WTC11 (cell line): ENCODE measurements around the gene CTDSPL.

ENCODE experiments used
- CREB1 ChIP-seq: sonication (generic); formaldehyde crosslinking; IDR thresholded peaks from 2 replicates; pipeline ENCODE4 v1.8.0; 2023; ENCODE audit warnings: mild to moderate bottlenecking, missing genetic modification reagents
- IRF2 ChIP-seq: sonication (generic); formaldehyde crosslinking; IDR thresholded peaks from 2 replicates; pipeline ENCODE4 v1.8.0; 2022; ENCODE audit warnings: low read depth, missing genetic modification reagents, borderline replicate concordance
- MAX ChIP-seq: sonication (generic); formaldehyde crosslinking; IDR thresholded peaks from 2 replicates; pipeline ENCODE4 v1.8.0; 2022; ENCODE audit warnings: mild to moderate bottlenecking, missing genetic modification reagents
- MLX ChIP-seq: sonication (generic); formaldehyde crosslinking; IDR thresholded peaks from 2 replicates; pipeline ENCODE4 v1.8.1; 2023; ENCODE audit warnings: mild to moderate bottlenecking, missing genetic modification reagents, moderate library complexity
- NR1H2 ChIP-seq: sonication (generic); formaldehyde crosslinking; IDR thresholded peaks from 2 replicates; pipeline ENCODE4 v1.9.0; 2021; ENCODE audit warnings: mild to moderate bottlenecking, moderate library complexity, missing genetic modification reagents
- NR2C2 ChIP-seq: sonication (generic); formaldehyde crosslinking; IDR thresholded peaks from 2 replicates; pipeline ENCODE4 v1.8.0; 2022; ENCODE audit warnings: mild to moderate bottlenecking, missing genetic modification reagents
- SMAD3 ChIP-seq: sonication (generic); formaldehyde crosslinking; IDR thresholded peaks from 2 replicates; pipeline ENCODE4 v1.8.0; 2022; ENCODE audit warnings: missing genetic modification reagents, mild to moderate bottlenecking, borderline replicate concordance
- SP1 ChIP-seq: sonication (generic); formaldehyde crosslinking; conservative IDR thresholded peaks from 2 replicates; pipeline ENCODE4 v1.8.1; 2022; ENCODE audit warnings: missing genetic modification reagents
- TP53 ChIP-seq: sonication (generic); formaldehyde crosslinking; IDR thresholded peaks from 2 replicates; pipeline ENCODE4 v1.8.1; 2023; ENCODE audit warnings: mild to moderate bottlenecking, missing genetic modification reagents
- ZNF532 ChIP-seq: fragments of 250-450 bp; sonication (Bioruptor Pico); IDR thresholded peaks from 2 replicates; pipeline ENCODE4 v1.9.0; 2021; ENCODE audit warnings: mild to moderate bottlenecking, borderline replicate concordance
- ZSCAN18 ChIP-seq: fragments of 250-450 bp; sonication (Bioruptor Pico); IDR thresholded peaks from 2 replicates; pipeline ENCODE4 v2.1.2; 2022; ENCODE audit warnings: mild to moderate bottlenecking, moderate library complexity
- TF ChIP-seq, protein P1 (sequence below): sonication (generic); formaldehyde crosslinking; IDR thresholded peaks from 2 replicates; pipeline ENCODE4 v1.8.0; 2022; ENCODE audit warnings: mild to moderate bottlenecking, missing genetic modification reagents
- TF ChIP-seq, protein P2 (sequence below): sonication (generic); formaldehyde crosslinking; IDR thresholded peaks from 2 replicates; pipeline ENCODE4 v1.8.1; 2023; ENCODE audit warnings: mild to moderate bottlenecking, missing genetic modification reagents
- TF ChIP-seq, protein P3 (sequence below): sonication (generic); formaldehyde crosslinking; IDR thresholded peaks from 2 replicates; pipeline ENCODE4 v1.8.0; 2022; ENCODE audit warnings: mild to moderate bottlenecking, missing genetic modification reagents

DNA sequence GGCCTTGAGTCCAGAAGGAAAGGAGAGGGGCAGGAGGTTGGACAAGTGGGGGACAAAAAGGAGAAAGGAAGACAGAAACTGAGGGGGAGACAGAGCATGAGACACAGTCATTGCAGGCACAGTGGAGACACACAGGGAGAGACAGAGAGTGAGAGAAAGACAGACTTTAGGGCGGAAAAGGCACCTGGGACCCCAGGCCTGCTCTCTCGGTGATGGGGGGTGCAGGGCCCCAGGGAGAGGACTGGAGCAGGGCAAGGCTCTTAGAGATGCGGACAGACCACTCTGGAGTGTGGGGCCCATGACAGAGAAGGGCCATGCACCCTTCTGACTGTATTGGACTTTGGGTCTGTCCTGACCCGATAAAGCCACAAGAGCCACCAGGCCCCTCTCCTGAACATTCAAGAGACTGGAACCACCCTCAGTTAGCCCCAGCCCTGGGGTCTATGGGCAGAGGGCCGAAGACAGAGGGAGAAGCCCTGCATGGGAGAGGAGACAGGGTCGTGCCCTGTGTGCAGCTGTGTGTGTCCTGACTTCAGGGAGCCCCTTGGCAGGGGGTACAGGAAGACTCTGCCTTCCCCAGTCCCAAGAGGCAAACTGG, 155.3 kb downstream of the CTDSPL start:
- TF ChIP-seq SMAD3 (CRISPR knock-in tag) (no peak), ZNF532 (no peak), NR1H2 (CRISPR knock-in tag) (no peak), MAX (CRISPR knock-in tag) (no peak), NR2C2 (no peak), MLX (CRISPR knock-in tag) (no peak), SP1 (CRISPR knock-in tag) (no peak), CREB1 (CRISPR knock-in tag) (no peak), TP53 (CRISPR knock-in tag) (no peak), ZSCAN18 (no peak), IRF2 (CRISPR knock-in tag) (no peak)
- TF ChIP-seq, protein P1, sequence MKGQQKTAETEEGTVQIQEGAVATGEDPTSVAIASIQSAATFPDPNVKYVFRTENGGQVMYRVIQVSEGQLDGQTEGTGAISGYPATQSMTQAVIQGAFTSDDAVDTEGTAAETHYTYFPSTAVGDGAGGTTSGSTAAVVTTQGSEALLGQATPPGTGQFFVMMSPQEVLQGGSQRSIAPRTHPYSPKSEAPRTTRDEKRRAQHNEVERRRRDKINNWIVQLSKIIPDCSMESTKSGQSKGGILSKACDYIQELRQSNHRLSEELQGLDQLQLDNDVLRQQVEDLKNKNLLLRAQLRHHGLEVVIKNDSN (CRISPR knock-in tag) = no peak
- TF ChIP-seq, protein P2, sequence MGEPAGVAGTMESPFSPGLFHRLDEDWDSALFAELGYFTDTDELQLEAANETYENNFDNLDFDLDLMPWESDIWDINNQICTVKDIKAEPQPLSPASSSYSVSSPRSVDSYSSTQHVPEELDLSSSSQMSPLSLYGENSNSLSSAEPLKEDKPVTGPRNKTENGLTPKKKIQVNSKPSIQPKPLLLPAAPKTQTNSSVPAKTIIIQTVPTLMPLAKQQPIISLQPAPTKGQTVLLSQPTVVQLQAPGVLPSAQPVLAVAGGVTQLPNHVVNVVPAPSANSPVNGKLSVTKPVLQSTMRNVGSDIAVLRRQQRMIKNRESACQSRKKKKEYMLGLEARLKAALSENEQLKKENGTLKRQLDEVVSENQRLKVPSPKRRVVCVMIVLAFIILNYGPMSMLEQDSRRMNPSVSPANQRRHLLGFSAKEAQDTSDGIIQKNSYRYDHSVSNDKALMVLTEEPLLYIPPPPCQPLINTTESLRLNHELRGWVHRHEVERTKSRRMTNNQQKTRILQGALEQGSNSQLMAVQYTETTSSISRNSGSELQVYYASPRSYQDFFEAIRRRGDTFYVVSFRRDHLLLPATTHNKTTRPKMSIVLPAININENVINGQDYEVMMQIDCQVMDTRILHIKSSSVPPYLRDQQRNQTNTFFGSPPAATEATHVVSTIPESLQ (CRISPR knock-in tag) = no peak
- TF ChIP-seq, protein P3, sequence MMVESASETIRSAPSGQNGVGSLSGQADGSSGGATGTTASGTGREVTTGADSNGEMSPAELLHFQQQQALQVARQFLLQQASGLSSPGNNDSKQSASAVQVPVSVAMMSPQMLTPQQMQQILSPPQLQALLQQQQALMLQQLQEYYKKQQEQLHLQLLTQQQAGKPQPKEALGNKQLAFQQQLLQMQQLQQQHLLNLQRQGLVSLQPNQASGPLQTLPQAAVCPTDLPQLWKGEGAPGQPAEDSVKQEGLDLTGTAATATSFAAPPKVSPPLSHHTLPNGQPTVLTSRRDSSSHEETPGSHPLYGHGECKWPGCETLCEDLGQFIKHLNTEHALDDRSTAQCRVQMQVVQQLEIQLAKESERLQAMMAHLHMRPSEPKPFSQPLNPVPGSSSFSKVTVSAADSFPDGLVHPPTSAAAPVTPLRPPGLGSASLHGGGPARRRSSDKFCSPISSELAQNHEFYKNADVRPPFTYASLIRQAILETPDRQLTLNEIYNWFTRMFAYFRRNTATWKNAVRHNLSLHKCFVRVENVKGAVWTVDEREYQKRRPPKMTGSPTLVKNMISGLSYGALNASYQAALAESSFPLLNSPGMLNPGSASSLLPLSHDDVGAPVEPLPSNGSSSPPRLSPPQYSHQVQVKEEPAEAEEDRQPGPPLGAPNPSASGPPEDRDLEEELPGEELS (CRISPR knock-in tag) = no peak
